Posterior cingulate gyrus (tissue), 11 donors: ENCODE results near the gene TRIOBP.

ENCODE experiments used
- DNase-seq, 10 donors: peaks; one replicate each; pipeline versions ENCODE4 v3.0.0 to v3.0.0-alpha.2; 2020 to 2021; ENCODE audit warnings: mixed read lengths in 3 of 10
- intact Hi-C: fragments of 100-400 bp; cut with DNase I; formaldehyde crosslinking; loops from one replicate; pipeline ENCODE4 v1.15.1; 2023

The TRIOBP gene

DNA sequence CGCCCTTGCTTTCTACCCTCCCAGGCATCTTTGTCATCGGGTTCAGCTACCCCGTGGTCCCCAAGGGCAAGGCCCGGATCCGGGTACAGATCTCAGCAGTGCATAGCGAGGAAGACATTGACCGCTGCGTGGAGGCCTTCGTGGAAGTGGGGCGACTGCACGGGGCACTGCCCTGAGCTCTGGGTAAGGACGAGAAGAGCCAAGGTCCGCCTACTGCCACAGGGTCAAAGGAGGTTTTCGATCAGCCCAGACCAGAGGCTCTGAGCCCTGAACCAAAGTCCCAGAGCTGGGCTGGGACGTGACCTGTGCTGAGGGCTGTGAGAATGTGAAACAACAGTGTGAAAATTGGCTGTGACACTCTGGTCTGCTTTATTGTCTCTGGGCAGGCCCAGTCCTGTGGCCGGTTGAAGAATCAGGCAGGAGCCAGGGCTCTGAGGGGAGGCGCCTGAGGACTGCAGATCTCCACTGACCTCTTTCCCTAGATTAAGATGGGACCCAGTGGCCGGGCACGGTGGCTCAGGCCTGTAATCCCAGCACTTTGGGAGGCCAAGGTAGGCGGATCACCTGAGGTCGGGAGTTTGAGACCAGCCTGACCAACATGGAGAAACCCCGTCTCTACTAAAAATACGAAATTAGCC, 119.8 kb downstream of the TRIOBP start:
- intact Hi-C loops = loop anchor here (1.0 to 10.0 kb wide), 3 partner anchors 28 to 148 kb away; partner anchors contain the start of gene ANKRD54
- DNase-seq = no peak

DNA sequence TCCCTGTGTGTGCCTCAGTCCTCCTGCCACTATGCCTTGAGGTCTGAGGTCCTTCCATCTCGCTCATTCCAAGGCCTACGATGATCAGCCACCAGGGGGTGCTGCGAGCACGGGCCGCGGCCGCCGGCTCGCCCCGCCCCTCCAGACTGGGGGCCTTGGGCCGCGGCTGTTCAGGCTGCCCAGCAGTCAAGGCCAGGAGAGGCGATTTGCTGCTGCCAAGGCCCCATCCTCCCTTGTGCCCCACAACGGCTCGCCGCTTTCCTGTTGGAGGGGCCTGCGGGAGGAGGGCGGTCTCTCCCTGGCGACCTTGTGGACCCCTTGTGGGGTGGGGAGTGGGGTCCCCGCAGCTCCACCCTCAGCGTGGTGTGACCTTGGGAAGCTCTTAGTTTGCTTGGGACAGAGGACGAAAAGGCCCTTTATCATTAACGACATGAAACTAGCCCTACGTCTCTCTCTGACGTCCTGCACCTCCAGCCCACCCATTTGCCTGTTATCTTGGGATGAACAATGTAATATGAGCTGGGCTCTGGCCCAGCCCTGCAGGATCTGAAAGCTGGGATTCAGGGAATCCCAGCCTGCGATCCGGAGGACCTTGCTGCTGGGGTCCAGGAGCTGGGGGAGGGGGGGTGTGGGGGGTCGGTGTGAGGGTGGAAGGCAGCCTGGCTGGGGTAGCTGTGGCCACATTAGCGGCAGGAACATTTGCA, 121.0 kb downstream of the TRIOBP start:
- DNase-seq = peak; percentile 74 to 98 (median 89)
- intact Hi-C loops = loop anchor here (1.0 to 10.0 kb wide), 3 partner anchors 26 to 147 kb away; partner anchors contain the start of gene ANKRD54

DNA sequence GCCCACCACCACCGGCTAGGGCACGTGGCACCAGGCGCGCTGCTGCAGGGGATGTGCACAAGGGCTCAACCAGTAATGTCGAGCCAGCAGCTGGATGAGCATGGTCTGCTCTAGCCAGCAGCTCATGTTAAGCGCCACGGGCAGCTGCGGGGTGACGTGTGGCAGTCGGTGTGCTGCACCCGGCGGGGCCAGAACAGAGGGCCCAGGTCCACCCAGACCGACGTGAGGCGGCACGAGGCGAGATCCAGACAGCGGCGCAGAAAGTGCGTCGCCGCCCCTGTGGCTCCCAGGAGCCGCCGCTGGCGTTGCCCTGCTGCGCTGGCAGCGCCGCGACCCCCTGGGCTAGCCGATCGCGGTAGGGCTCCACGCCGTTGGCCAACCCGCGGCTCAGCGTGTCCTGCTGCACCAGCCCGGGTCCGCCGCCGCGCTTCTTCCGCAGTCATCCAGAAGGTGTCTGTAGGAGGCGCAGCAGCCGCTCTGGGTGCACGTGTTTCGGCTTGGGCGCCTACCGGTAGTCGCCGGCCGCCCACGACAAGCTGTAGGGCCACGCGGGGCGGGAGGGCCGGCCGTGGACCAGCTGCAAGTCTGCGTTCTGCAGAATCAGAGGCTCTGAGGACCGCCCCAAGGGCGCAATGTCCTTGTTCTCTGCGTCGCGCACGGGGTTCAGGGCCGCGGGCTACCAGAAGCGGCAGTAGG, 121.7 kb downstream of the TRIOBP start:
- intact Hi-C loops = loop anchor here (10.0 kb wide), 1 partner anchor 146 kb away; no protein-coding TSS in a partner anchor

DNA sequence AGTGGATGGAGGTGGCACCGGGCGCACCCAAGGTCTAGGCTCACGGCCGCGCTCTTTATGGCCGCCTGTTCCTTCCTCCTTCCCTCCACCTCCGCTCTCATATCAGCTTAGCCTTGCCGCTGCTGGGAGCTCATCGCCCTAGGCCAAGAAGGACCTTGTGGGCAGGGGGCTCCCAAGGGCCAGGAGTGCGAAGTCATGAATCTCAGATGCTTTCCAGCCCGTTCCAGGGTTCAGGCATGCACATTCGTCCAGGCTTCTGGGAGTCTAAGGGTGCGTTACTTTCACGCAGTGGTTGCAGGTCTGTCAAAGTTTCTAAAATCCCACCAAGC, 122.2 kb downstream of the TRIOBP start:
- intact Hi-C loops = loop anchor here (10.0 kb wide), 1 partner anchor 146 kb away; no protein-coding TSS in a partner anchor
- no peak for DNase-seq

More for the DNA sequence above, 121.7 kb downstream of the TRIOBP start:
- peak in 8 of 10 donors; percentile 51 to 95 (median 66) for DNase-seq

DNA sequence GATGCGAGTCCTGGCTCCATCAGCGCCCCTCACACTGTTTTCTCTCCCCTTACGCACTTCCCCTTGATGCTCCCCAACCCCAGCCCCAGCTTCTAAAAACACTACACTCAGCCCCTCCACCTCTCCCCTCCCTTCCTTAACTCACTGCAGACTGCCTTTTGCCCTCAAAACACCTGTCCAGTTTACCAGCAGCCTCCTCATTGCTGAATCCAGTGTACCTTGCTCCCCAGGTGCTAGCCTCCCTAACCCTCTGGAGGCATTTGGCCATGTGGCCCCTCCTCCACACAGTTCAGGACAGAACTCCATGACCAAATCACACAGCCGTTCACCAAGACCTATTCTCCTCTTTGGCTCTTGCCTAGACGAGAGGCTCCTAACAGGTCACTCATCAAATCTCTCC, 123.5 kb downstream of the TRIOBP start:
- DNase-seq = peak in 1 of 10 donors; percentile 39
- intact Hi-C loops = no loop called here

DNA sequence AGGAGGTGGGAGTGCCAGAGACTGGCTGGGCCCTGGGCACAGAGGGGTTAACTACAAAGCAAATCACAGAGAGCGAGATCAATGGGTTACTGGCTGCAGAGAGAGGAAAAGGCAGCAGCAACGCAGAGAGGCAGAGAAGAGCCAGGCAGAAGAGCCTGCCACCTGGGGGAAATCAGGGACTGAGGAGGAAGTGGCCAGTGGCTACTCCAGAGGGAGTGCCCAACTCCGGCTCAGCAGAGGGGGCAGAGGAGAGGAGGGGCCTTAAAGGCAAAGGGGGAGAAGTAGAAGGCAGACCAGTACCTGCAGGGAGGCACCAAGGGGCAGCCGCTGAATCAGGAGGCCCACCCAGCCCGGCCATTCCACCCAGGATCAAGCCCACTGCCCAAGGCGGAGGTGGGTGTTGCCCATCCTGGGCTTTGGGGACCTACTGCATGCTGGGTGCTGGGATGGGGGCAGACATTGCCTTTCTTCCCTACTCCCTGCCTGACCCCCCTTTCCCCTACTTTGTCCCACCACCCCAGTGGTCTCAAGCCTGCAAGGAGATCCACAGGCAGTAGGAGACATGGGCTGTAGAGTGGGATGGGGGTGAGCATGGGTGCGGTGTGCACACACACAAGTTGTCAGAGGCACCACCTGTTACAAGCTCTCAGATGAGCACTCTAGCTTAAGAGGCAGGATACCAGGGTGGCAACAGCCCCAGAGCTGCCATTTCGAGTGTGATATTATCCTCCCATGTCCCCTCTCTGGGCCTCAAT, 125.4 kb downstream of the TRIOBP start:
- intact Hi-C loops = no loop called here
- no peak for DNase-seq

DNA sequence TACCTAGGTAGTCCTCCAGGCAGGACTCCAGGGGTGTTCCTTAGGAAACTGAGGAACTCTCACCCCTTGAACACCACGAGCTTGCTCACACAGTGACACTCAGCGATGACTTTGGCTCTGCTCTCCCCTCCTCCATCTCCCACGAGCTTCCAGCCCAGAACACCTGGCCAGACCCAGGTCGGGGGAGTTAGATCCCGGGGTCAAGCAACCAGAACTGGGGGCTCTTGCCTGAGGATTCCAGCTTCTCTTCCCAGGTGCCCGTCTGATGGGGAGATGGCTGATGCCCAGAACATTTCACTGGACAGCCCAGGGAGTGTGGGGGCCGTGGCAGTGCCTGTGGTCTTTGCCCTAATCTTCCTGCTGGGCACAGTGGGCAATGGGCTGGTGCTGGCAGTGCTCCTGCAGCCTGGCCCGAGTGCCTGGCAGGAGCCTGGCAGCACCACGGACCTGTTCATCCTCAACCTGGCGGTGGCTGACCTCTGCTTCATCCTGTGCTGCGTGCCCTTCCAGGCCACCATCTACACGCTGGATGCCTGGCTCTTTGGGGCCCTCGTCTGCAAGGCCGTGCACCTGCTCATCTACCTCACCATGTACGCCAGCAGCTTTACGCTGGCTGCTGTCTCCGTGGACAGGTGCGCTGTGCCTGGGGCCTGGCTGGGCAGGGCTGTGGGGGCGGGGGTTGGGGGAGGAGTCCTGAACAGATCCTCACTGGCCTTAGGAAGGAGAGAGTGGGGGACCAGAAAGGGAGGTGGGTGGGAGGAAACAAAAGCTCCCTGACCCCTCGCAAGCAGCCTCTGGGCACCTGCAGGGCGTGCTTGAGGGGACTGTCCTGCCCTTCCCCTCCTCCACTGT, 126.5 kb downstream of the TRIOBP start, which contains the start of gene GALR3:
Gene GALR3, plus strand, starts transcription at position 249 of the 852 bp plus-strand sequence. Its CDS starts 25 bp downstream, at position 274.
- intact Hi-C loops = no loop called here
- peak in 1 of 10 donors; percentile 78 for DNase-seq

DNA sequence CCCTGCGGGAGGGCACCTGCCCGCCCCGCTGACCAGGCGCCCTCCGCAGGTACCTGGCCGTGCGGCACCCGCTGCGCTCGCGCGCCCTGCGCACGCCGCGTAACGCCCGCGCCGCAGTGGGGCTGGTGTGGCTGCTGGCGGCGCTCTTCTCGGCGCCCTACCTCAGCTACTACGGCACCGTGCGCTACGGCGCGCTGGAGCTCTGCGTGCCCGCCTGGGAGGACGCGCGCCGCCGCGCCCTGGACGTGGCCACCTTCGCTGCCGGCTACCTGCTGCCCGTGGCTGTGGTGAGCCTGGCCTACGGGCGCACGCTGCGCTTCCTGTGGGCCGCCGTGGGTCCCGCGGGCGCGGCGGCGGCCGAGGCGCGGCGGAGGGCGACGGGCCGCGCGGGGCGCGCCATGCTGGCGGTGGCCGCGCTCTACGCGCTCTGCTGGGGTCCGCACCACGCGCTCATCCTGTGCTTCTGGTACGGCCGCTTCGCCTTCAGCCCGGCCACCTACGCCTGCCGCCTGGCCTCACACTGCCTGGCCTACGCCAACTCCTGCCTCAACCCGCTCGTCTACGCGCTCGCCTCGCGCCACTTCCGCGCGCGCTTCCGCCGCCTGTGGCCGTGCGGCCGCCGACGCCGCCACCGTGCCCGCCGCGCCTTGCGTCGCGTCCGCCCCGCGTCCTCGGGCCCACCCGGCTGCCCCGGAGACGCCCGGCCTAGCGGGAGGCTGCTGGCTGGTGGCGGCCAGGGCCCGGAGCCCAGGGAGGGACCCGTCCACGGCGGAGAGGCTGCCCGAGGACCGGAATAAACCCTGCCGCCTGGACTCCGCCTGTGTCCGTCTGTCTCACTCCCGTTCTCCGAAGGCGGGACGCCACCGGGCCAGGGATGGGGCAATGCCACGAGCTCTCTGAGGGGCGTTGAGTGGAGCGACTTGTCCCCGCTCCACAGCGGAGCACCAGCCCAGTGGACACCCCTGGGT, 128.1 kb downstream of the TRIOBP start:
- intact Hi-C loops = no loop called here
- DNase-seq = peak in 2 of 10 donors; percentile 73 to 75
